RKO (cell line): ENCODE measurements around the gene VPS33B.

Source experiments
- DNase-seq: peaks from one replicate; pipeline ENCODE4 v3.0.0-alpha.2; 2016; ENCODE audit warnings: low spot score

The VPS33B gene

DNA sequence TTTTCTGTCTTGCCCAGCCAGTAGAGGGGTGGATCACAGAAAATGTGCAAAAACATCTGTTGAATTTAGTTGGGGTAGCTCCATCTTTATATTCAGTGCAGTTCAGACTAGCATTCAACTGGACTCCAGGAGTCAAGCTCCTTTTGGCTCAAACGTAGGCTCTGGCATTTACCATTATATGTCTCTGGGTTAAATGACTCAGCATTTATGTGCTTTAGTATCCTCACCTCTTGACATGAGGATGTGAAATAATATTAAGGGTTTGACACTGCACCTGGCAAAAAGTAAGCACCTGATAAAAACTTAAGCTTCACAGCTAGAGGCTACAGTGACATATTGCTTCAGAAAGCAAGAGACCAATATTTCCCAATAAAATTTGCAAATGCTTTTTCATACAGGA is 42.8 kb downstream of the VPS33B start:
- no peak for DNase-seq

GRCh38 chr15:90974216-90974615 is 48.2 kb downstream of the VPS33B start:
- DNase-seq = no peak

DNA sequence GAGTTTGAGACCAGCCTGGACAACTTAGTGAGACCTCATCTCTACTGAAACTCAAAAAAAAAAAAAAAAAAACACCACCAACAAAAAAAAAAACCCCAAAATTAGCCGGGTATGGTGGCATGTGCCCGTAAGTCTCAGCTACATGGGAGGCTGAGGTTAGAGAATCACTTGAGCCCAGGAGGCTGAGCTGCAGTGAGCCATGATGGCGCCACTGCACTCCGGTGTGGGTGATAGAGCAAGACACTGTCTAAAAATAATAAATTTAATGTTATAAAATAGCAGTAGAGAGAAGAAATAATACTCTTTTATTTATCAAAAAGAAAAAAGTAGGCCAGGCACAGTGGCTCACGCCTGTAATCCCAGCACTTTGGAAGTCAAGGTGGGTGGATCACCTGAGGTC is 50.3 kb downstream of the VPS33B start:
- no peak for DNase-seq

- DNase-seq = no peak
These were observed 52.1 kb downstream of the VPS33B start for GRCh38 chr15:90970274-90970673.

DNA sequence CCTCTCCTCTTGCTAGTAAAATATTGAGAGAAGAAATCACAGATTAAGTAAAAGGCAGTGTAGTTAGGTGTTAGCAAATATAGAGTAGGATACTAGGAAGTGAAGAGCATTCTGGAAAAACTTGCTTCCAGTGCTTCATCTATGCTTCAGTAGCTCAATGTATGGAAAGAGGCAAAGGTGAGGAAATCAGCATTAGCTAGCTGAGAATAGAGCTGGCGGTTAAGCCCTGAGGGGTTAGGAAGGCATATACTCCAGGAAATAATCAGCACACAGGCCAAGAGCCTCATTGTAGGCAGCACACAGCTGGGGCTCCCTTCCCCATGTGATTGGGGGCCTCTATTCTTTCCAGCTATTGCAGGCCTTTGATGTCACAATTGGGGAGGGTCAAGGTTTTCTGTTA is 54.0 kb downstream of the VPS33B start:
- no peak for DNase-seq

- DNase-seq = no peak
These were observed 55.2 kb downstream of the VPS33B start for GRCh38 chr15:90967206-90967605.

- no peak for DNase-seq
These were observed 56.1 kb downstream of the VPS33B start for GRCh38 chr15:90966262-90966661.

- no peak for DNase-seq
These were observed 60.4 kb downstream of the VPS33B start for GRCh38 chr15:90962021-90962420.

- DNase-seq = no peak
These were observed 61.9 kb downstream of the VPS33B start for GRCh38 chr15:90960298-90961091.

GRCh38 chr15:90959894-90960293 is 62.5 kb downstream of the VPS33B start:
- DNase-seq = no peak

GRCh38 chr15:90959028-90959595 is 63.3 kb downstream of the VPS33B start:
- no peak for DNase-seq

GRCh38 chr15:90957791-90958190 is 64.6 kb downstream of the VPS33B start:
- DNase-seq = no peak

- DNase-seq = peak; percentile 80
These were observed 65.2 kb downstream of the VPS33B start for GRCh38 chr15:90957031-90957790.

DNA sequence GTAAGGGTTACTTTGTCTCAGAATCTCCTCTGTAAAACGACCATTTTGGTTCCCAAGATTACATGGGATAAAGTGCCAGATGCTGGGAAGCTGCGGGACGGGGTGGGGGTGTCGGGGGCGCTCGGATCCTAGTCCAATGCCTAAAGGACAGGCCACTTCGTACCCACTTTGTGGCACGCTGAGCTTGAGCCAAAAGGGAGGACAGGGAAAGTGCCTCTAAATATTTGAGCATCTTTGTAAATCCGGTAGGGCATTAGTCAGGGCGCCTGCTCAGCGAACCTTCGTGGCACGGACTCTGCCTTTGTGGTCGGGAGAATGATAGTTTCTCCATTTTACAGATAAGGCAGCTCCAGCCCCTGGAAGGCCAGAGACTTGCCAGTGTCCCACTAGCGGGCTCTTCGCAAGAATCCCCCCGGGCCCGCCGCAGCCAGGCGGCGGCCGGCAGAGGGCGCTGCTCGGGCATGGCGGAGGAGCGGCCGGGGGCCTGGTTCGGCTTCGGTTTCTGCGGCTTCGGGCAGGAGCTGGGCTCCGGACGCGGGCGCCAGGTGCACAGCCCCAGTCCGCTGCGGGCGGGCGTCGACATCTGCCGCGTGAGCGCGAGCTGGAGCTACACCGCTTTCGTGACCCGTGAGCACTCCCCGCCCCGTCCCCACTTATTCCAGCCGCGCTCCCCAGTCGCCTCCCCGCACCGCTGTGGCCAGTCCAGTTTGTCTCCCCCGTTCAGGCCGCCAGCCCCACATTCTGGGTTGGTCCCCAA is 65.9 kb downstream of the VPS33B start:
- DNase-seq = peak; percentile 78

DNA sequence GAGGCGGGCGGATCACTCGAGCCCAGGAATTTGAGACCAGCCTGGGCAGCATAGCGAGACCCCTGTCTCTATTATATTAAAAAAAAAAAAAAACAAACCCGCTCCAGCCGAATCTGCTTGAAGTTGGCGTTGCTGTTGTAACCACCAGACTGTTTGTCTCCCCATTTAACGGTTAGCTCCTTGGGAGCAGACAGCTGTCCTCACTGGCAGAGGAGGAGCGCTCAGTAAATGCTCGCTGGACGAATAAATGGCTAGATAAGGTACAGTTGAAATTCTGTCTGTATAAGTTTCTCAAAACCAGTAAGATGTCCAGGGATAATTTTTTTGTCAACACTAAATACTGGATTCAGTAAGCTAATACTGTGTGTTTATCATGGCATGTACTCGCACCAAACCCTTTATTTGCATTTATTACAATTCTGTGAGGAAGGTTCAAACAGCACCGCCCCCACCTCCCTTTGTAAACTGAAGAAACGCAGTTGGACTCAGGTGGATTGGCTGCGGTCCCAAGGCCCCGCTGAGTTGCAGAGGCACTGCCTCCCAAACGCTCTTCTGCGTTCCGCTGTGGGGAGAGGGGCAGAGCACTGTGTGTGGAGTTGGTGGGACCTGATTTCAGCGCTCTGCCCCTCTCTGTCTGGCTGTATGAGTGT is 66.6 kb downstream of the VPS33B start:
- peak; percentile 60 for DNase-seq

GRCh38 chr15:90954712-90955623 is 67.4 kb downstream of the VPS33B start, which contains the start of gene RCCD1:
Gene RCCD1, plus strand, starts transcription at chr15:90954884. Its CDS starts 1,851 bp downstream, at chr15:90956735.
- DNase-seq = peak; percentile 97

- no peak for DNase-seq
These were observed 68.3 kb downstream of the VPS33B start for GRCh38 chr15:90953947-90954711.

- no peak for DNase-seq
These were observed 69.3 kb downstream of the VPS33B start for GRCh38 chr15:90952901-90953677.

DNA sequence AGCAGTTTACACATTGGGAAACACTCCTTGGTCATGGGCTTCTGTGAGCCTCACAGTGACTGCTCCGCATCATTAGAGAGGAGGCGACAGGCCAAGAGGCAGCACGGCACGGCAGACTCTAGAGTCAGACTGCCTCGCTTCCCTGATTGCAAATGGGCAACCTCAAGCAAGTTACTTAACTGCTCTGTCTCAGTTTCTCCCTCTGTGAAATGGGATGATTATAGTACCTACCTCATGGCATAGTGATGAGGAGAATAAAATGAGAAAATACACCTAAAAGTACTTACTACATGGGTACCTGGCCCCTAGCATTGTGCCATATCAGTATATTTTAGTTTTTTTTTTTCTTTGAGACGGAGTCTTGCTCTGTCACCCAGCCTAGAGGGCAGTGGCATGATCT is 71.7 kb downstream of the VPS33B start:
- DNase-seq = no peak
